Stimulated activated CD8-positive, alpha-beta memory T cell treated with anti-CD3 and anti-CD28 coated beads, Interleukin-12 subunit alpha, Interleukin-12 subunit beta, amount 100 ng/mL, for 4 hours (primary cell): ENCODE measurements around the gene TSTD1.
"Not testable (repeated sequence)": the region's sequence is repeated elsewhere in the genome, so short reads cannot be mapped to it uniquely, and the experiment has no call there.

Source experiments
- DNase-seq: peaks from one replicate; pipeline ENCODE4 v3.0.0-alpha.2; 2020; ENCODE audit warnings: low read depth

Gene TSTD1

GRCh38 chr1:161007369-161007768, 31.4 kb downstream of the TSTD1 start:
- no peak for DNase-seq

DNA sequence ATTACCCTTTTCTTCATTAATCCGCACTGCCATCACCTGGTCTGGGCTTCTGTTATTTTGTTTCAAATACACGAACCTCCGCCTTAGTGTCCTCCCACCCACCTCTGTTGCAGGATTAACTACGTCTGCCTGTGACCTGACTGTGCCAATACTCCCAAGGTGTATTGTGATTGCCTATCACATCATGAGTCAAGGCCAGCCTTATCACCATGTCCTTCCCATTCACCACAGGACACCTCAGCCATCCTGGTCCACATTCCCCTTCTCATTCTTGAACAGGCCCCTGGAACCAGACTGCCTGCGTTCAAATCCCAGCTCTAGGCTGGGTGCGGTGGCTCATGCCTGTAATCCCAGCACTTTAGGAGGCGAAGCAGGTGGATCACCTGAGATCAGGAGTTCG, 32.2 kb downstream of the TSTD1 start:
- no peak for DNase-seq

DNA sequence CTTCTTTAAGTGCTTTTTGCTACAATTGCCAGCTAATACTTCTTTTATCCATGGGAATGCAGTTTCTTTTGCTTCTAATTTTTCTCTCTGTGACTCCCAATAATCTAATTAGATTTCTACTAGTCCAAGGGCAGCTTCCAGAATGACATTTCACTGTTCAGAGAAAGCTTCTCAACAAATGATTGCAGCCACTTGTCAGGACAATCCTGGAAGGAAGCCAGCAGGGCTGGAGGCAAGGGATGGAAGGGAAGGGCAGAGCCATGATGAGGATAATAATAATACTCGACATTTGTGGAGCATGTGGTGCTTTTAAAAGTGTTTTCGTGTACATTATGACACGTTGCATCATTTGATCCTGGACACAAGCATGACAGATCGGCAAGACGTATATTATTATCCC, 37.2 kb downstream of the TSTD1 start:
- DNase-seq: no peak

GRCh38 chr1:161000736-161001480, 37.9 kb downstream of the TSTD1 start:
- no peak for DNase-seq

GRCh38 chr1:160999376-160999775, 39.4 kb downstream of the TSTD1 start:
- no peak for DNase-seq

- DNase-seq: peak; percentile 10
These were observed 41.3 kb downstream of the TSTD1 start for GRCh38 chr1:160997323-160998038.

- no peak for DNase-seq
These were observed 42.6 kb downstream of the TSTD1 start for GRCh38 chr1:160996178-160996577.

DNA sequence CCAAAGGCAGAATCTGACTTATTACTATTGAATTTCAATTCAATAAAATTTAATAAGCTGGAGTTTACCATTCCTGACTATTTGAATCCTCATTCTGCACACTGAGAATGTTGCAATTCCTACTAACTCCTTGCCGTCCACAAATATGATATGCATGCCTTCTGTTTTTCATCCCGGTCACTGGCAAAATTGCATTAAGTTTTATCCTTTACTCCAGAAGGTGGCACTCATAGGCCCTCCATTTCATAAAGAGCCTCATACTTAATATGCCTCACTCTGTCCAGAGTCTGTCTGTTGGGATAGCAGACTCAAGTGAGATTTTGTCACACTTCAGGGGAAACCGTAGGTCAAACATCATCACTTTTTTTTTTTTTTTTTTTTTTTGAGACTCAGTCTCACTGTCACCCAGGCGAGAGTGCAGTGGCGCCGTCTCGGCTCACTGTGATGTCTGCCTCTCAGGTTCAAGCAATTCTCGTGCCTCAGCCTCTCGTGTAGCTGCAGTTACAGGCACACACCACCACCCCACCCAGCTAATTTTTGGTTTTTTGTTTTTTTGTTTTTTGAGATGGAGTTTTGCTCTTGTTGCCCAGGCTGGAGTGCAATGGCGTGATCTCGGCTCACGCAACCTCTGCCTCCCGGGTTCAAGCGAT, 45.1 kb downstream of the TSTD1 start:
- no peak for DNase-seq

DNA sequence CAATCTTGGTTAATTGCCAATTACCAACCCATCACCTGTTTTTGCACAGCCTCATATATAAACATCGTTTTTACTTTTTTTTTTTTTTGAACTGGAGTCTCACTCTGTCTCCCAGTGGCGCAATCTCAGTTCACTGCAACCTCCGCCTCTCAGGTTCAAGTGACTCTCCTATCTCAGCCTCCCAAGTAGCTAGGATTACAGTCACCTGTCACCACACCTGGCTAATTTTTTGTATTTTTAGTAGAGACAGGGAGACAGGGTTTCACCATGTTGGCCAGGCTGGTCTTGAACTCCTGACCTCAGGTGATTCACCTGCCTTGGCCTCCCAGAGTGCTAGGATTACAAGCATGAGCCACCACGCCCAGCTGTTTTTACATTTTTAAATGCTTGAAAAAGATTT, 46.7 kb downstream of the TSTD1 start:
- DNase-seq: not testable (repeated sequence)
